NOMO-1 (cell line): ENCODE measurements around the gene SDK1.

ENCODE experiments used
- DNase-seq, 2 experiments: peaks; one replicate each; lab custom pipeline; 2025; ENCODE audit not compliant: unreplicated experiment in 2 of 2; lab: John Stamatoyannopoulos, UW

SDK1 gene, protein sequence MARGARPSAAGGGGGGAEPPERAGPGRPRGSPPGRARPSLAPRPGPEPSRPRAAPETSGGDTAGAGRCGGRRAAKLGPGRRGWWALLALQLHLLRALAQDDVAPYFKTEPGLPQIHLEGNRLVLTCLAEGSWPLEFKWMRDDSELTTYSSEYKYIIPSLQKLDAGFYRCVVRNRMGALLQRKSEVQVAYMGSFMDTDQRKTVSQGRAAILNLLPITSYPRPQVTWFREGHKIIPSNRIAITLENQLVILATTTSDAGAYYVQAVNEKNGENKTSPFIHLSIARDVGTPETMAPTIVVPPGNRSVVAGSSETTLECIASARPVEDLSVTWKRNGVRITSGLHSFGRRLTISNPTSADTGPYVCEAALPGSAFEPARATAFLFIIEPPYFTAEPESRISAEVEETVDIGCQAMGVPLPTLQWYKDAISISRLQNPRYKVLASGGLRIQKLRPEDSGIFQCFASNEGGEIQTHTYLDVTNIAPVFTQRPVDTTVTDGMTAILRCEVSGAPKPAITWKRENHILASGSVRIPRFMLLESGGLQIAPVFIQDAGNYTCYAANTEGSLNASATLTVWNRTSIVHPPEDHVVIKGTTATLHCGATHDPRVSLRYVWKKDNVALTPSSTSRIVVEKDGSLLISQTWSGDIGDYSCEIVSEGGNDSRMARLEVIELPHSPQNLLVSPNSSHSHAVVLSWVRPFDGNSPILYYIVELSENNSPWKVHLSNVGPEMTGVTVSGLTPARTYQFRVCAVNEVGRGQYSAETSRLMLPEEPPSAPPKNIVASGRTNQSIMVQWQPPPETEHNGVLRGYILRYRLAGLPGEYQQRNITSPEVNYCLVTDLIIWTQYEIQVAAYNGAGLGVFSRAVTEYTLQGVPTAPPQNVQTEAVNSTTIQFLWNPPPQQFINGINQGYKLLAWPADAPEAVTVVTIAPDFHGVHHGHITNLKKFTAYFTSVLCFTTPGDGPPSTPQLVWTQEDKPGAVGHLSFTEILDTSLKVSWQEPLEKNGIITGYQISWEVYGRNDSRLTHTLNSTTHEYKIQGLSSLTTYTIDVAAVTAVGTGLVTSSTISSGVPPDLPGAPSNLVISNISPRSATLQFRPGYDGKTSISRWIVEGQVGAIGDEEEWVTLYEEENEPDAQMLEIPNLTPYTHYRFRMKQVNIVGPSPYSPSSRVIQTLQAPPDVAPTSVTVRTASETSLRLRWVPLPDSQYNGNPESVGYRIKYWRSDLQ (N-terminal part only)

GRCh38 chr7:3300651-3301448, at the start of gene SDK1:
SDK1 (plus strand) TSS chr7:3301252; CDS start chr7:3301587, 335 bp downstream.
- peak; percentile 82 to 96 for DNase-seq

DNA sequence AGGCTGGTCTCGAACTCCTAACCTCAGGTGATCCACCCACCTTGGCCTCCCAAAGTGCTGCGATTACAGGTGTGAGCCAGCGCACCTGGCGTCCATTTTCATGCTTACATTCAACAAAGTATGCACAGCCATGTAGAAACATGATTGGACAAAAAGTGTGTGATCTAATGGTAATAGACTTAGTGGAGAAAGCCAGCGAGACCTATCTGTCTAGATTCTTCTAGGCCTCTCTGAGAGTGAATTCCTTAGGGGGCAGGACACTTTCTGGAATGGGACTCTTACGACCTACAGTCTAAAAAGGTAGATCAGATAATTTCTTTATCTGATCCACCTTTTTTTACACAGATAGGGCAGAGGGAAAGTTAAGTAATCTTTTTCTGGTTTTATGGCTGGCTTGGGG, 46.3 kb upstream of the SDK1 start:
- no peak for DNase-seq

DNA sequence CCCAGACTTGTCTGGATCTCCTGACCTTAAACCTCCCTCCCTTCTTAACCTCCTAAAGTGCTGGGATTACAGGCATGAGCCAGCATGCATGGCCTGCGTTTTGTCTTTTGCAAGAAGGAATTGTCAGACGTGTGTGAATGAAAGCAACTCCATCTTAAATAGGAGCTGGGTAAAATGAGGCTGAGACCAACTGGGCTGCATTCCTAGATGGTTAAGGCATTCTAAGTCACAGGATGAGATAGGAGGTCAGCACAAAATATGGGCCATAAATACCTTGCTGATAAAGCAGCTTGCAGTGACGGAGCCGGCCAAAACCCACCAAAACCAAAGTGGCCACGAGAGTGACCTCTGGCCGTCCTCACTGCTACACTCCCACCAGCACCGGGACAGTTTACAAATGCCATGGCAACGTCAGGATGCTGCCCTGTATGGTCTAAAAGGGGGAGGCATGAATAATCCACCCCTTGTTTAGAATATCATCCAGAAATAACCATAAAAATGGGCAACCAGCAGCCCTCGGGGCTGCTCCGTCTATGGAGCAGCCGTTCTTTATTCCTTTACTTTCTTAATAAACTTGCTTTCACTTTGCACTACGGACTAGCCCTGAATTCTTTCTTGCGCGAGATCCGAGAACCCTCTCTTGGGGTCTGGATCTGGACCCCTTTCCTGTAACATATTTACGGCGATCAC, 41.2 kb upstream of the SDK1 start:
- no peak for DNase-seq

- no peak for DNase-seq
These were observed 40.7 kb upstream of the SDK1 start for GRCh38 chr7:3260401-3260715.

GRCh38 chr7:3264693-3265339, 36.2 kb upstream of the SDK1 start:
- DNase-seq = no peak

DNA sequence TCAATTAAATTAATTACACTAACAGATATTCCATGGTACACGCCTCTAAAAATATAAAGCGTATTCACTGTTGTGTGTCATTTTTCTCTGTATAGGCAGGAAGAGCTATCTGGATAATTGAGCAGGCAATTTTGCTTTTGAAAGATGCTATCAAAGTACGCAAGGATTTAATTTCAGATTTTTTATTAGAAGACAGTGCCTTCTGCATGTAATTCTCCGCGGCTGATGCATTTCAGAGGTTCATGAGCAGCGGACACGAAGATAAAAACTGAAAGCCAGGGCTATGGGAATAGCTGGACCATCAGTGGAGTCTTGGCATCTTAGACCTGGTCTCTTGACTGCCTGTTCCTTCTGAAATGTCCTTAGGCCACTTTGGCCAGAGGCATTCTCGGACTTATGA, 35.7 kb upstream of the SDK1 start:
- DNase-seq = no peak

DNA sequence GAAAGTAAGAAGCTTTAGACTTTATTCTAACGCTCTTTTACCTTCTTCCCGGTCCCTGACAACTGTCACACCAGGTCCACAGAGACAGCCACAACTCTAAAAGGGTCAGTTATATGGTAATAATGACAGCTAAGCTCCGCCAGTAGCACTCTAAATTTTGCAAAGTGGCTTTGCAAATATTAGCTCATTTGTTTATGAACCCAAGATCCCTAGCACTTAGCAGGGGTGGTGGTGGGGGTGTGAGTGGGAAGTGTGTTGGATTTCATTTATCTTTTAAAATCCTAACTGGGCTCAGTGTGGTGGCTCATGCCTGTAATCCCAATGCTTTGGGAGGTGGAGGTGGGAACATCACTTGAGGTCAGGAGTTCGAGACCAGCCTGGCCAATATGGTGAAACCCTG, 34.8 kb upstream of the SDK1 start:
- DNase-seq = no peak

GRCh38 chr7:3267966-3268690, 32.9 kb upstream of the SDK1 start:
- no peak for DNase-seq

DNA sequence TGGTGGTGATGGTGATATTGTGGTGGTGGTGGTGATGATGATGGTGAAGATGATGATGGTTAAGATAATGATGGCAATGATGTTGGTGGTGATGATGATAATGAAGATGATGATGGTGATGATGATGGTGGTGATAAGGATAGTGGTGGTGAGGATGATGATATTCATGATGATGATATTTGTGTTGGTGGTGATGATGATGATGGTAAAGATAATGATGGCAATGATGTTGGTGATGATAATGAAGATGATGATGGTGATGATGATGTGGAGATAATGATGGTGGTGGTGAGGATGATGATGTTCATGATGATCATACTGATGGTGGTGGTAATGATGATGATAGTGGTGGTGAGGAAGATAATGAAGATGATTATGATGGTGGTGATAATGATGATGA, 30.7 kb upstream of the SDK1 start:
- no peak for DNase-seq

DNA sequence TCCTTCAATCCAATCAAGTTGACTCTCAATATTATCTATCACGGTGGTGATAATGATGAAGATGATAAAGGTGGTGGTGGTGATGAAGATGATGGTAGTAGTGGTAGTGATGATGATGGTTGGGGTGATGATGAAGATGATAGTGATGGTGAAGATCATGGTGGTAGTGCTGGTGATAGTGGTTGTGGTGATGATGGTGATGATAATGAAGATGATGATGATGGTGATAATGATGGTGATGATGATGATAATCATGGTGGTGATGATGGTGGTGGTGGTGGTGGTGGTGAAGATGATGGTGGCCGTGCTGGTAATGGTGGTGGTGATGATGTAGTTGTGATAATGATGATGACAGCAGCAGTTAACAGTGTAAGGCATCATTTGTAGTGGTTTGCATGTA, 29.8 kb upstream of the SDK1 start:
- no peak for DNase-seq

DNA sequence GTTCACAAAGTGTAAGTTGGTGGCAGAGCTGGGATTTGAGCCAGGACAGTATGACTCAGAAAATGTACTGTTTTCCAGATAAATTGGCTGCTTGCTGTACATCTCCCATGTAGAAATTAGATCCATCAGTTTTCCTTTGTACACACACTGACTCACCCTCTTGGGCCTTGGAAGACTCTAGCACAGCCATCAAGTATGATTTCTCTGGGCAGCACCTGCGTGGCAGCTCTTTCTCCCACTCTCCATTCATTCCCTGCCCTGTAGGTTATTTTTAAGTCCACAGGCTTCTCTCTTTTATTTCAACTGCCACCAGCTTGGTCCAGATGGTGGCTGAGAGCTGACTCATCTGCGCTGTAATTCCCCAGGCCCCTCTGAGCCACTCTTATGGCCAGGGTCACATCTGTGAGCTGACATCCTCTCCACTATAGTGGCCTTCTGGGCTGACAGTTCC, 28.3 kb upstream of the SDK1 start:
- no peak for DNase-seq

DNA sequence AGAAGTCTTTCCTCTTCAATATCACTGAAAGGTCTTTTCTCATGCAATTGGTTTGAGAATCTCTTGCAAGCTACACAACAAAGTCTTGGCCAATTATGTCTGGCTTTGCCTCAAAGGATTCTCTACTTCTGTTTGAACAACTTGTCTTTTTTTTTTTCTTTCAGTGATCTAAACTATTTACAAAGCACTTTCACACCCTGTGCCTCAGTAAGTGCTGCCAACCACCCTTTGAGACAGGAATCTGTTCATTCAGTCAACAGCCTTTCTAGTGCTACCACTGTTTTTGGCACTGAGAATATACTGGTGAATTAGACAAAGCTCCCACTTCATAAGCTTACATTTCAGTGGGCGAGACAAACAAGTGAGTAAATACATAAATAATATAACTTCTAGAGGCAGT, 26.9 kb upstream of the SDK1 start:
- DNase-seq = no peak

DNA sequence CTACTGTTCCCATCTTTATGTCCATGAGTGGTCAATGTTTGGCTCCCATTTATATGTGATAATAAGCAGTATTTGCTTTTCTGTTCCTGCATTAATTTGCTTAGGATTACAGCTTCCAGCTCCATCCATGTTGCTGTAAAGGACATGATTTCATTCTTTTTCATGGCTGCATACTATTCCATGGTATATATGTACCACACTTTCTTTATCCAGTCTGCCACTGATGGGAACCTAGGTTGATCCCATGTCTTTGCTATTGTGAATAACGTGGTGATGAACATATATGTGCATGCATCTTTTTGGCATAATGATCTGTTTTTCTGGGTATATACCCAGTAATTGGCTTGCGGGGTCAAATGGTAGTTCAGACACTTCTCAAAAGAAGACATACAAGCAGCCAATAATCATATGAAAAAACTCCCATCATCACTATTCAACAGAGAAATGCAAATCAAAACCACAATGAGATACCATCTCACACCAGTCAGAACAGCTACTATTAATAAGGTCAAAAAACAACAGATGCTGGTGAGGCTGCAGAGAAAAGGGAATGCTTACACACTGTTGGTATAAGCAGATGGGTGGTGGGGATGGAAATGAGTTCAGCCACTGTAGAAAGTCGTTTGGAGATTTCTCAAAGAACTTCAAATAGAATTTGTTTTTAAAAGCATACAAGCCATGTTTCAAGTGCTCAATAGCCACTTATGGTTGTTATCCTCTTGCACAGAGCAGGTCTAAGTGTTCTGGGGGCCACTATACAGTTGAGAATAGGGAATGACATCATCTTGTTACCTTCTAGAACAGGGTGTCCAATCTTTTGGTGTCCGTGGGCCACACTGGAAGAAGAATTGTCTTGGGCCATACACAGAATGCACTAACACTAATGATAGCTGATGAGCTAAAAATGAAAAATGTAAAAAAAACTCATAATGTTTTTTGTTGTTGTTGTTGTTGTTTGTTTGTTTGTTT, 23.2 kb upstream of the SDK1 start:
- DNase-seq = no peak

DNA sequence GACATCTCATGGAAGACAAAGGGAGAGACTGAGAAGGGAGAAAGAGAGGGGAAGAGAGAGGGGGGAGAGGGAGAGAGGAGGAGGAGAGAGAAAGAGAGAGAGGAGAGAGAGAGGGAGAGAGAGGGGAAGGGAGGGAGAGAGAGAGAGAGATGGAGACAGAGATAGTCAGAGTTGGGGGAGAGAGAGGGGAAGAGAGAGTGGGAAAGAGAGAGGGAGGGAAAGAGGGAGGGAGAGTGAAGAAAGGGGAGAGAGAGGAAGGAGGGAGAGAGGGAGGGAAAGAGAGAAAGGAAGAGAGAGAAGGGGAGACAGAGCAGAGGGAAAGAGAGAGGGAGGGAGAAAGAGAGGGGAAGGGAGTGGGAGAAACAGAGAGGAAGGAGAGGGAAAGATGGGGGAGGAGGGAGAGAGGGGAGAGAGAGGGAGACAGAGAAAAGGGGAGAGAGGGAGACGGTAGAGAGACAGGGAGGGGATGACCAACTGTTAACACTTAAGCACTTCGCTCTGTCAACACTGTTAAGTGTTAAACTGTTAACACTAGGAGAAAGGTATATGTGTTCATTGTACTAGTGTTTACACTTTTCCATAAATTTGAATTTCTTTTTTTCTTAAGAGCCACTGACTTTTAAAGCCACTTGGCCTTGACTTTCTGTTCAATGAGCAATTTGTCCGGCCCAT, 21.8 kb upstream of the SDK1 start:
- no peak for DNase-seq

DNA sequence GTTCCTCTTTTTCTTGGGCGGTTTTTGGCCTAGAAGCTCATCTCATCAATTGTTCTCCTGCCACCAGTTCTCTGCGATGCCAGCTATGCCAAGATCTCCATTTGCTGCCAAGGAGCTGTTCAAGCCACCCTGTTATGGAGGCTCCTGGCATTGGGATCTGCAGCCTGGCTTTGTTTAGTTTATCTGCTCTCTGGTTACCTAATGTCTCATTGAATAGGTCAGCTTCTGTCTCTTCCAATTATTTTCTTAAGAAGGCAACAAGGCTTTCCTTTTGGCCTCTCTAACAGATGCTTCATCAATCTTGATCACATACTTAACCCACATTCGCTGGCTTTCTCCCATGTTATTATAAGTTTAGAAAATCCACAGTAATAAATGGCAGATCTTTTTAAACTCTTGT, 20.6 kb upstream of the SDK1 start:
- DNase-seq = no peak

- DNase-seq = no peak
These were observed 20.0 kb upstream of the SDK1 start for GRCh38 chr7:3280946-3281656.
